ENCODE measurements around the gene CSRNP3. TPM values are rescaled to one million over a fixed set of nuclear protein-coding genes. Genes with fewer than 3 reads are reported as not detected.
A peak's percentile ranks its signal among the peaks of the same experiment; 100 is the strongest.

CSRNP3 gene
- total and polyA plus RNA-seq, 10 of the 15 experiments (the other 5 are each of a cell fraction or from before 2014, with no cell fraction given): 0.03 to 5.2 (median 0.11) TPM; not detected in 1

- SMC1A ChIA-PET (ENCODE audit: uncharacterized antibody, unreplicated experiment): interaction anchor here (0.9 to 6.0 kb wide), 8 partner anchors 8 to 74 kb away, joined by 3 to 61 read pairs (median 4); no protein-coding TSS in a partner anchor
- BruUV-seq (replicated peaks): no TSS peak
- no peak overlapping the region for H3K27ac ChIP-seq (ENCODE audit: control insufficient read depth, insufficient read depth)
- WGBS (ENCODE audit: insufficient coverage, insufficient replicate concordance, low lambda C conversion rate, missing lambda C conversion rate): 23% methylated on average over 4 of the region's 4 CpGs
- FAIRE-seq: no peak
- no peak overlapping the region for H3K4me2 ChIP-seq (ENCODE audit: control insufficient read depth, insufficient read depth)
- RAD21 ChIA-PET (ENCODE audit: unreplicated experiment): no interaction called here
- POLR2A ChIA-PET: interaction anchor here (0.5 to 1.7 kb wide), 3 partner anchors 13 to 33 kb away, joined by 3 to 5 read pairs (median 4); no protein-coding TSS in a partner anchor
- no peaks in the 10 kb centered on the region for H4K20me1 ChIP-seq (ENCODE audit: control insufficient read depth, insufficient read depth)
- H3K4me3 ChIP-seq: no peak overlapping the region
- H3K4me1 ChIP-seq (ENCODE audit: control insufficient read depth, insufficient read depth, low read length): no peaks in the 10 kb centered on the region
- H3K9me3 ChIP-seq (replicated peaks; ENCODE audit: control insufficient read depth, insufficient read depth, low read length): no peaks in the 10 kb centered on the region
- DNase-seq (ENCODE audit: low read depth, low spot score): no peak
- TF ChIP-seq ZNF384 (IDR thresholded peaks at IDR 0.05; ENCODE audit: borderline replicate concordance, low read depth, low read length) (no peak), NFYB (IDR thresholded peaks at IDR 0.05; ENCODE audit: insufficient read depth, low read depth, low read length) (no peak)
- H3K36me3 ChIP-seq (ENCODE audit: control insufficient read depth in 2 of 2, insufficient read depth in 2 of 2, low read length in 1 of 2): no peaks in the 10 kb centered on the region
- in situ Hi-C loops (cut with MboI): no loop called here
- no peak overlapping the region for H2AFZ ChIP-seq (ENCODE audit: control insufficient read depth, low read depth, low read length)
- H3K27me3 ChIP-seq (replicated peaks in 1 of 2; ENCODE audit: control insufficient read depth in 2 of 2, insufficient read depth in 2 of 2, low read length in 1 of 2): no peaks in the 10 kb centered on the region
- CTCF ChIA-PET: interaction anchor here (0.9 to 1.8 kb wide), 4 partner anchors 14 to 34 kb away, joined by 3 to 7 read pairs (median 4); no protein-coding TSS in a partner anchor
- ATAC-seq: peak; percentile 54
- intact Hi-C loops (cut with micrococcal nuclease; ENCODE audit: unreplicated experiment): no loop called here
- H3K9ac ChIP-seq (ENCODE audit: control insufficient read depth, insufficient read depth, low read length): no peak overlapping the region
- H3K79me2 ChIP-seq (ENCODE audit: control insufficient read depth, insufficient read depth, low read length): no peaks in the 10 kb centered on the region
Measured at GRCh38 chr2:165634855-165635254, 165.4 kb downstream of the CSRNP3 start.

- SMC1A ChIA-PET (ENCODE audit: uncharacterized antibody, unreplicated experiment): interaction anchor here (0.9 to 6.0 kb wide), 8 partner anchors 9 to 75 kb away, joined by 3 to 61 read pairs (median 4); no protein-coding TSS in a partner anchor
- FAIRE-seq: no peak
- 78% methylated on average over 1 of the region's 1 CpG for WGBS (ENCODE audit: insufficient coverage, insufficient replicate concordance, low lambda C conversion rate, missing lambda C conversion rate)
- no peaks in the 10 kb centered on the region for H3K36me3 ChIP-seq (ENCODE audit: control insufficient read depth in 2 of 2, insufficient read depth in 2 of 2, low read length in 1 of 2)
- ATAC-seq: no peak
- H3K4me2 ChIP-seq (ENCODE audit: control insufficient read depth, insufficient read depth): no peak overlapping the region
- no peak overlapping the region for H3K27ac ChIP-seq (ENCODE audit: control insufficient read depth, insufficient read depth)
- CTCF ChIA-PET: interaction anchor here (0.9 to 1.8 kb wide), 6 partner anchors 9 to 63 kb away, joined by 3 to 7 read pairs (median 3); no protein-coding TSS in a partner anchor
- intact Hi-C loops (cut with micrococcal nuclease; ENCODE audit: unreplicated experiment): no loop called here
- BruUV-seq (replicated peaks): no TSS peak
- RAD21 ChIA-PET (ENCODE audit: unreplicated experiment): no interaction called here
- H3K9ac ChIP-seq (ENCODE audit: control insufficient read depth, insufficient read depth, low read length): no peak overlapping the region
- H3K79me2 ChIP-seq (ENCODE audit: control insufficient read depth, insufficient read depth, low read length): no peaks in the 10 kb centered on the region
- no peaks in the 10 kb centered on the region for H3K9me3 ChIP-seq (replicated peaks; ENCODE audit: control insufficient read depth, insufficient read depth, low read length)
- in situ Hi-C loops (cut with MboI): no loop called here
- DNase-seq (ENCODE audit: low read depth, low spot score): no peak
- H3K4me1 ChIP-seq (ENCODE audit: control insufficient read depth, insufficient read depth, low read length): no peaks in the 10 kb centered on the region
- no peak overlapping the region for H3K4me3 ChIP-seq
- POLR2A ChIA-PET: interaction anchor here (0.5 to 1.7 kb wide), 3 partner anchors 12 to 32 kb away, joined by 3 to 5 read pairs (median 4); no protein-coding TSS in a partner anchor
- H2AFZ ChIP-seq (ENCODE audit: control insufficient read depth, low read depth, low read length): no peak overlapping the region
- no peaks in the 10 kb centered on the region for H3K27me3 ChIP-seq (replicated peaks in 1 of 2; ENCODE audit: control insufficient read depth in 2 of 2, insufficient read depth in 2 of 2, low read length in 1 of 2)
- no peaks in the 10 kb centered on the region for H4K20me1 ChIP-seq (ENCODE audit: control insufficient read depth, insufficient read depth)
- TF ChIP-seq SRF (IDR thresholded peaks at IDR 0.05; ENCODE audit: low read depth in 2 of 2, low read length in 2 of 2) (no peak), SMC3 (IDR thresholded peaks at IDR 0.05; ENCODE audit: borderline replicate concordance, low read length) (no peak), CUX1 (IDR thresholded peaks at IDR 0.05; ENCODE audit: insufficient replicate concordance, low read depth, low read length) (no peak), NFIC (IDR thresholded peaks at IDR 0.05; ENCODE audit: low read depth, low read length) (no peak), POLR2AphosphoS2 (IDR thresholded peaks at IDR 0.05; ENCODE audit: low read depth, low read length) (no peak), POLR2AphosphoS5 (IDR thresholded peaks at IDR 0.05; ENCODE audit: low read length) (no peak)
- TF ChIP-seq, protein P1, sequence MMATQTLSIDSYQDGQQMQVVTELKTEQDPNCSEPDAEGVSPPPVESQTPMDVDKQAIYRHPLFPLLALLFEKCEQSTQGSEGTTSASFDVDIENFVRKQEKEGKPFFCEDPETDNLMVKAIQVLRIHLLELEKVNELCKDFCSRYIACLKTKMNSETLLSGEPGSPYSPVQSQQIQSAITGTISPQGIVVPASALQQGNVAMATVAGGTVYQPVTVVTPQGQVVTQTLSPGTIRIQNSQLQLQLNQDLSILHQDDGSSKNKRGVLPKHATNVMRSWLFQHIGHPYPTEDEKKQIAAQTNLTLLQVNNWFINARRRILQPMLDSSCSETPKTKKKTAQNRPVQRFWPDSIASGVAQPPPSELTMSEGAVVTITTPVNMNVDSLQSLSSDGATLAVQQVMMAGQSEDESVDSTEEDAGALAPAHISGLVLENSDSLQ (IDR thresholded peaks at IDR 0.05): no peak
Measured at GRCh38 chr2:165635532-165635931, 166.0 kb downstream of the CSRNP3 start.

Data from GM12878 (cell line).